CD14-positive monocyte (primary cell): Measurements from ENCODE around the gene ABTB2. TPM values are rescaled to one million over a fixed set of nuclear protein-coding genes. Genes with fewer than 3 reads are reported as not detected.

Source experiments
- DNase-seq, 3 donors: peaks; one replicate each; pipeline ENCODE4 v3.0.0-alpha.2; 2011 to 2022
- H2AFZ ChIP-seq: 2 replicates; pipeline ENCODE4 v1.6.0; 2012; ENCODE audit warnings: mild to moderate bottlenecking, low read depth, low read length, inconsistent platforms; ENCODE audit not compliant: insufficient read depth, poor library complexity, severe bottlenecking
- H3K27ac ChIP-seq, 2 donors: 1 replicate in 1 of 2; 2 replicates in 1 of 2; pipeline ENCODE4 v1.5.1; 2012 to 2013; ENCODE audit warnings: low read length in 2 of 2, control low read depth in 1 of 2, inconsistent platforms in 1 of 2, low read depth in 1 of 2, mild to moderate bottlenecking in 1 of 2
- H3K27me3 ChIP-seq, 2 donors: one replicate each; pipeline versions ENCODE4 v1.6.0 to v1.6.1; 2011 to 2013; ENCODE audit warnings: low read length in 2 of 2; ENCODE audit not compliant: control insufficient read depth in 2 of 2, insufficient read depth in 2 of 2
- H3K36me3 ChIP-seq, 2 donors: replicated peaks in 1 of 2; 1 replicate in 1 of 2; 2 replicates in 1 of 2; pipeline versions ENCODE4 v1.5.1 to v1.6.1; 2012 to 2013; ENCODE audit warnings: low read length in 2 of 2, control low read depth in 1 of 2, inconsistent platforms in 1 of 2, mild to moderate bottlenecking in 1 of 2; ENCODE audit not compliant: insufficient read depth in 2 of 2, control insufficient read depth in 1 of 2
- H3K4me1 ChIP-seq, 2 donors: 1 replicate in 1 of 2; 2 replicates in 1 of 2; pipeline versions ENCODE4 v1.5.1 to v1.6.1; 2012 to 2013; ENCODE audit warnings: low read length in 2 of 2, control low read depth in 1 of 2, inconsistent platforms in 1 of 2, mild to moderate bottlenecking in 1 of 2, moderate library complexity in 1 of 2; ENCODE audit not compliant: insufficient read depth in 2 of 2, control insufficient read depth in 1 of 2
- H3K4me2 ChIP-seq: replicated peaks from 2 replicates; pipeline ENCODE3; 2012; ENCODE audit warnings: low read length, moderate library complexity, mild to moderate bottlenecking; ENCODE audit not compliant: poor library complexity, severe bottlenecking; ENCODE audit errors: extremely low read depth
- H3K4me3 ChIP-seq, 3 experiments: fragments of 200-600 bp in 1 of 3; sonication (generic) in 1 of 3; replicated peaks in 1 of 3; 1 replicate in 2 of 3; 2 replicates in 1 of 3; pipeline ENCODE4 v1.5.1; 2011 to 2013; ENCODE audit warnings: low read length in 3 of 3, mild to moderate bottlenecking in 3 of 3, control low read depth in 2 of 3, low read depth in 2 of 3, inconsistent platforms in 1 of 3, moderate library complexity in 1 of 3
- H3K79me2 ChIP-seq: 2 replicates; pipeline ENCODE4 v1.6.0; 2012; ENCODE audit warnings: mild to moderate bottlenecking, control low read depth, inconsistent platforms, low read length, moderate library complexity; ENCODE audit not compliant: insufficient read depth
- H3K9ac ChIP-seq: 2 replicates; pipeline ENCODE4 v1.6.0; 2017; ENCODE audit warnings: low read length, mild to moderate bottlenecking; ENCODE audit not compliant: insufficient read depth, poor library complexity, severe bottlenecking
- H3K9me3 ChIP-seq, 2 donors: replicated peaks in 1 of 2; 1 replicate in 1 of 2; 2 replicates in 1 of 2; pipeline versions ENCODE4 v1.5.1 to v1.6.1; 2012 to 2013; ENCODE audit warnings: low read length in 2 of 2, control low read depth in 1 of 2; ENCODE audit not compliant: control insufficient read depth in 1 of 2, insufficient read depth in 1 of 2
- H4K20me1 ChIP-seq: 2 replicates; pipeline ENCODE4 v1.6.0; 2012; ENCODE audit warnings: mild to moderate bottlenecking, low read length, control low read depth, moderate library complexity; ENCODE audit not compliant: insufficient read depth
- H3K27ac Mint-ChIP-seq, 7 donors: one replicate each; pipeline ENCODE4 v1.8.0; 2020; ENCODE audit warnings: mild to moderate bottlenecking in 7 of 7, mixed read lengths in 7 of 7, moderate library complexity in 6 of 7, inconsistent platforms in 2 of 7
- H3K27me3 Mint-ChIP-seq, 3 donors: one replicate each; pipeline ENCODE4 v1.8.0; 2021 to 2022; ENCODE audit warnings: low read depth in 3 of 3, mild to moderate bottlenecking in 3 of 3, mixed read lengths in 3 of 3, moderate library complexity in 3 of 3, inconsistent platforms in 1 of 3
- H3K36me3 Mint-ChIP-seq, 2 donors: one replicate each; pipeline ENCODE4 v1.8.0; 2020; ENCODE audit warnings: mixed read lengths in 2 of 2, inconsistent platforms in 1 of 2, mild to moderate bottlenecking in 1 of 2
- H3K4me1 Mint-ChIP-seq: one replicate; pipeline ENCODE4 v1.8.0; 2020; ENCODE audit warnings: mild to moderate bottlenecking, mixed read lengths
- H3K4me3 Mint-ChIP-seq, 2 donors: one replicate each; pipeline ENCODE4 v1.8.0; 2020; ENCODE audit warnings: mild to moderate bottlenecking in 2 of 2, mixed read lengths in 2 of 2, moderate library complexity in 1 of 2
- H3K9me3 Mint-ChIP-seq, 7 donors: one replicate each; pipeline ENCODE4 v1.8.0; 2020 to 2022; ENCODE audit warnings: mixed read lengths in 7 of 7, mild to moderate bottlenecking in 6 of 7, moderate library complexity in 6 of 7, inconsistent platforms in 2 of 7
- WGBS: methylation state at CpG from one replicate; pipeline ENCODE4 v1.1.5; 2013; ENCODE audit warnings: missing lambda C conversion rate; ENCODE audit not compliant: insufficient coverage; 5-methylcytosine and 5-hydroxymethylcytosine counted together
- intact Hi-C, 2 donors: fragments of 100-400 bp; cut with micrococcal nuclease; formaldehyde crosslinking; loops; one replicate each; pipeline versions ENCODE4 v1.15.0 to v1.15.1; 2023
- polyA plus RNA-seq, 3 donors: library from polyadenylated mRNA; depleted of rRNA in 1 of 3; unstranded in 2 of 3; stranded (reverse) in 1 of 3; fragments of 300-500 nt in 2 of 3; fragments of >200 nt in 1 of 3; fragmentation: Illumina TruSeq in 2 of 3; gene quantifications; 1 replicate in 2 of 3; 2 replicates in 1 of 3; pipeline ENCODE4 v1.2.3, GENCODE V29; 2012 to 2021
- TF ChIP-seq, protein P1 (sequence below): fragments of 200-600 bp; IDR thresholded peaks from one replicate; pipeline ENCODE4 v1.8.0; 2022; ENCODE audit warnings: antibody characterized with exemption, mild to moderate bottlenecking

Gene ABTB2
- polyA plus RNA-seq, 3 donors = 0.25 to 1.7 (median 0.26) TPM

DNA sequence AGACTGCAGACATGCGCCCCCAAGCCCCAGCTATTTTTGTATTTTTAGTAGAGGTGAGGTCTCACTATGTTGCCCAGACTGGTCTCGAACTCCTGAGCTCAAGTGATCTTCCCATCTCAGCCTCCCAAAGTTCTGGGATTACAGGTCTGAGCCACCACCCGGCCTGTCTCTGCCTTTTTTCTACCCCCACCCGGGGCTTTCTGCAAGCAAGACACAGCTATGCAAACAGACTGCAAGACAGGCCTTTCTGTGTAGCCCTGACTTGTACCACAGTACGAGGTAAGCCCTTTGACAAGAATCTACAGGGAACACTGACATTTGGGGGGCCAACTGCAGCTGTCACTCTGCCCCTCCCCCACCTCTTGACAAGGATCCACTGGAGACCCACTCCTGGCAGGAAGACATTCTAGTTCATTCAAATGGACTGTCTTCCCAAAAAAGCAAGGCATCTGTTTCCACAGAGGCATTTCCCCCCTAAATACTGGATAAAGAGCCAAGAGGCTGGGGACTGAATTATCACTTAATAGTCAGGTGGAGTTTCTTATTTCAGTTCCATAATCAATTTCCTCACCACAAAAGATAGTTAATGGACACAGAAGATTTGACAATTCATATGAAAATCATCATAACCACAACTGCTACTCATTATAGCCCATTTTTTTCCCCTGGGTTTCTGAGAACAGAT is 118.2 kb downstream of the ABTB2 start:
- Mint-ChIP-seq H3K27me3 (peaks cover 1 to 3% (median 2%) of the 10 kb centered on the region in 3 donors), H3K27ac (no peak overlapping the region), H3K4me3 (no peak overlapping the region), H3K4me1 (peaks cover 2% of the 10 kb centered on the region), H3K36me3 (no peaks in the 10 kb centered on the region), H3K9me3 (peaks cover 0 to 1% (median 0%) of the 10 kb centered on the region in 7 donors)
- intact Hi-C loops = no loop called here
- DNase-seq = no peak
- Histone ChIP-seq H3K9me3 (no peaks in the 10 kb centered on the region), H3K4me3 (no peak overlapping the region), H3K27ac (no peak overlapping the region), H3K9ac (no peak overlapping the region), H4K20me1 (no peaks in the 10 kb centered on the region), H3K4me1 (peaks cover under 1% of the 10 kb centered on the region in 2 donors), H3K27me3 (no peaks in the 10 kb centered on the region), H3K36me3 (no peaks in the 10 kb centered on the region), H3K4me2 (no peak overlapping the region), H3K79me2 (no peaks in the 10 kb centered on the region), H2AFZ (no peak overlapping the region)
- TF ChIP-seq, protein P1, sequence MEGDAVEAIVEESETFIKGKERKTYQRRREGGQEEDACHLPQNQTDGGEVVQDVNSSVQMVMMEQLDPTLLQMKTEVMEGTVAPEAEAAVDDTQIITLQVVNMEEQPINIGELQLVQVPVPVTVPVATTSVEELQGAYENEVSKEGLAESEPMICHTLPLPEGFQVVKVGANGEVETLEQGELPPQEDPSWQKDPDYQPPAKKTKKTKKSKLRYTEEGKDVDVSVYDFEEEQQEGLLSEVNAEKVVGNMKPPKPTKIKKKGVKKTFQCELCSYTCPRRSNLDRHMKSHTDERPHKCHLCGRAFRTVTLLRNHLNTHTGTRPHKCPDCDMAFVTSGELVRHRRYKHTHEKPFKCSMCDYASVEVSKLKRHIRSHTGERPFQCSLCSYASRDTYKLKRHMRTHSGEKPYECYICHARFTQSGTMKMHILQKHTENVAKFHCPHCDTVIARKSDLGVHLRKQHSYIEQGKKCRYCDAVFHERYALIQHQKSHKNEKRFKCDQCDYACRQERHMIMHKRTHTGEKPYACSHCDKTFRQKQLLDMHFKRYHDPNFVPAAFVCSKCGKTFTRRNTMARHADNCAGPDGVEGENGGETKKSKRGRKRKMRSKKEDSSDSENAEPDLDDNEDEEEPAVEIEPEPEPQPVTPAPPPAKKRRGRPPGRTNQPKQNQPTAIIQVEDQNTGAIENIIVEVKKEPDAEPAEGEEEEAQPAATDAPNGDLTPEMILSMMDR = no peak
- WGBS = 95% methylated on average over 3 of the region's 5 CpGs

DNA sequence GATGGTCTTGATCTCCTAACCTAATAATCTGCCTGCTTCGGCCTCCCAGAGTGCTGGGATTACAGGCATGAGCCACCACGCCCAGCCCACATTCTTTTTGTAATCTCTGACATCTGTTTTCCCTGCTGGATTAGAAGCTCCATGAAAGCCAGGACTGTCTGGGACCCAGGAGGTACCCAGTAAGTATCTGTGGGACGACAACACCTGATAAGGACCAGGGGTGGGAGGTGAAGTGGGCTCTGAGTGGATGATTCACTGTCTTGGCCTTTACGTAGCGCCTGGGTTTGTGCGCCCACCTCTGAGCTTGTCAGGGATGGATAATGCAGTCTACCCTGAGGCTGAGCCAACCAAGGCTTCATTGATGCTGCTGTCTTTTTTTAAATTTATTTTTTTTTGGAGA is 118.8 kb downstream of the ABTB2 start:
- H3K27me3 Mint-ChIP-seq = peaks cover 1 to 3% (median 2%) of the 10 kb centered on the region in 3 donors
- no peaks in the 10 kb centered on the region for H3K9me3 ChIP-seq
- peaks cover 0 to 1% (median 0%) of the 10 kb centered on the region in 7 donors for H3K9me3 Mint-ChIP-seq
- H2AFZ ChIP-seq = no peak overlapping the region
- no peak overlapping the region for H3K4me3 ChIP-seq
- DNase-seq = no peak
- H3K4me2 ChIP-seq = no peak overlapping the region
- H3K36me3 Mint-ChIP-seq = no peaks in the 10 kb centered on the region
- no peaks in the 10 kb centered on the region for H4K20me1 ChIP-seq
- TF ChIP-seq, protein P1 = no peak
- no peak overlapping the region for H3K27ac ChIP-seq
- no peak overlapping the region for H3K4me3 Mint-ChIP-seq
- intact Hi-C loops = no loop called here
- no peaks in the 10 kb centered on the region for H3K79me2 ChIP-seq
- 82% methylated on average over 6 of the region's 6 CpGs for WGBS
- peaks cover 7% of the 10 kb centered on the region for H3K4me1 Mint-ChIP-seq
- no peak overlapping the region for H3K27ac Mint-ChIP-seq
- H3K36me3 ChIP-seq = no peaks in the 10 kb centered on the region
- H3K9ac ChIP-seq = no peak overlapping the region
- peaks cover 7% of the 10 kb centered on the region in 2 donors for H3K4me1 ChIP-seq
- H3K27me3 ChIP-seq = no peaks in the 10 kb centered on the region
